HepG2 (cell line): ENCODE measurements around the gene MTSS2. TPM values are rescaled to one million over a fixed set of nuclear protein-coding genes. Genes with fewer than 3 reads are reported as not detected.

Source experiments
- ADNP ChIP-seq: sonication (generic); formaldehyde crosslinking; IDR thresholded peaks from 2 replicates; pipeline ENCODE4 v1.4.0; 2020; ENCODE audit warnings: missing genetic modification reagents
- ATF7 ChIP-seq, 2 experiments: fragments of 450-650 bp in 1 of 2; sonication (generic) in 1 of 2; formaldehyde crosslinking in 1 of 2; IDR thresholded peaks; 2 replicates each; pipeline versions ENCODE4 v1.4.0 to v1.6.1; 2016 to 2020; ENCODE audit warnings: antibody characterized with exemption in 1 of 2, mild to moderate bottlenecking in 1 of 2, missing genetic modification reagents in 1 of 2
- CBX1 ChIP-seq: IDR thresholded peaks from one replicate; pipeline ENCODE4 v1.6.1; 2016; ENCODE audit warnings: antibody characterized with exemption, low read depth
- CCDC6 ChIP-seq: sonication (generic); formaldehyde crosslinking; IDR thresholded peaks from 2 replicates; pipeline ENCODE4 v1.8.1; 2022; ENCODE audit warnings: mild to moderate bottlenecking, missing genetic modification reagents, moderate library complexity
- DPF2 ChIP-seq: sonication (generic); formaldehyde crosslinking; IDR thresholded peaks from 2 replicates; pipeline ENCODE4 v1.4.0; 2020; ENCODE audit warnings: mild to moderate bottlenecking, low read depth, missing genetic modification reagents, borderline replicate concordance
- HDAC6 ChIP-seq: fragments of 200-600 bp; sonication (generic); IDR thresholded peaks from 2 replicates; pipeline ENCODE4 v1.7.0; 2017; ENCODE audit warnings: mild to moderate bottlenecking, antibody characterized with exemption, low read length, low read depth
- KLF15 ChIP-seq: sonication (generic); formaldehyde crosslinking; IDR thresholded peaks from 2 replicates; pipeline ENCODE4 v1.8.1; 2023; ENCODE audit warnings: borderline replicate concordance, mild to moderate bottlenecking, inconsistent platforms, missing genetic modification reagents, mixed read lengths
- SRY ChIP-seq: sonication (generic); formaldehyde crosslinking; IDR thresholded peaks from 2 replicates; pipeline ENCODE4 v1.8.0; 2022; ENCODE audit warnings: mild to moderate bottlenecking, missing genetic modification reagents
- ZNF234 ChIP-seq: sonication (generic); formaldehyde crosslinking; conservative IDR thresholded peaks from 2 replicates; pipeline ENCODE4 v1.5.1; 2020; ENCODE audit warnings: mild to moderate bottlenecking, missing genetic modification reagents
- ZNF30 ChIP-seq: sonication (generic); formaldehyde crosslinking; IDR thresholded peaks from 2 replicates; pipeline ENCODE4 v1.5.0; 2020; ENCODE audit warnings: mild to moderate bottlenecking, missing genetic modification reagents
- ZNF614 ChIP-seq: IDR thresholded peaks from 2 replicates; pipeline ENCODE4 v1.6.1; 2018; ENCODE audit warnings: missing biosample characterization, missing genetic modification reagents, inconsistent platforms, borderline replicate concordance
- polyA plus RNA-seq, 8 experiments: library from polyadenylated mRNA; depleted of rRNA in 3 of 8; stranded (reverse) in 7 of 8; unstranded in 1 of 8; fragments of >200 nt; fragmentation: Illumina TruSeq in 4 of 8; extraction: Trizol in 4 of 8; gene quantifications; 2 replicates each; pipeline versions ENCODE4 v1.2.1 to v1.2.3, GENCODE V29; 2011 to 2016; ENCODE audit warnings: low read depth in 4 of 8, missing spikeins in 1 of 8, mixed read lengths in 1 of 8; ENCODE audit not compliant: insufficient read depth in 1 of 8
- total RNA-seq, 5 experiments: library from RNA; depleted of rRNA; stranded (reverse); fragments of >200 nt; fragmentation: Illumina TruSeq; extraction: Trizol; gene quantifications; 2 replicates each; pipeline ENCODE4 v1.2.3, GENCODE V29; 2016; ENCODE audit warnings: low read depth in 1 of 5
- TF ChIP-seq, protein P1 (sequence below): sonication (generic); formaldehyde crosslinking; IDR thresholded peaks from 2 replicates; pipeline ENCODE4 v1.5.0; 2020; ENCODE audit warnings: mild to moderate bottlenecking, missing genetic modification reagents, borderline replicate concordance
- TF ChIP-seq, protein P2 (sequence below): sonication (generic); formaldehyde crosslinking; IDR thresholded peaks from 2 replicates; pipeline ENCODE4 v1.4.0; 2020; ENCODE audit warnings: low read depth, missing genetic modification reagents
- TF ChIP-seq, protein P3 (sequence below): sonication (generic); formaldehyde crosslinking; IDR thresholded peaks from 2 replicates; pipeline ENCODE4 v1.5.1; 2020; ENCODE audit warnings: missing genetic modification reagents, mild to moderate bottlenecking, borderline replicate concordance

The MTSS2 gene
- total and polyA plus RNA-seq, 2 of the 13 experiments (the other 11 are each of a cell fraction or from before 2014, with no cell fraction given), result 132 to 242 TPM

DNA sequence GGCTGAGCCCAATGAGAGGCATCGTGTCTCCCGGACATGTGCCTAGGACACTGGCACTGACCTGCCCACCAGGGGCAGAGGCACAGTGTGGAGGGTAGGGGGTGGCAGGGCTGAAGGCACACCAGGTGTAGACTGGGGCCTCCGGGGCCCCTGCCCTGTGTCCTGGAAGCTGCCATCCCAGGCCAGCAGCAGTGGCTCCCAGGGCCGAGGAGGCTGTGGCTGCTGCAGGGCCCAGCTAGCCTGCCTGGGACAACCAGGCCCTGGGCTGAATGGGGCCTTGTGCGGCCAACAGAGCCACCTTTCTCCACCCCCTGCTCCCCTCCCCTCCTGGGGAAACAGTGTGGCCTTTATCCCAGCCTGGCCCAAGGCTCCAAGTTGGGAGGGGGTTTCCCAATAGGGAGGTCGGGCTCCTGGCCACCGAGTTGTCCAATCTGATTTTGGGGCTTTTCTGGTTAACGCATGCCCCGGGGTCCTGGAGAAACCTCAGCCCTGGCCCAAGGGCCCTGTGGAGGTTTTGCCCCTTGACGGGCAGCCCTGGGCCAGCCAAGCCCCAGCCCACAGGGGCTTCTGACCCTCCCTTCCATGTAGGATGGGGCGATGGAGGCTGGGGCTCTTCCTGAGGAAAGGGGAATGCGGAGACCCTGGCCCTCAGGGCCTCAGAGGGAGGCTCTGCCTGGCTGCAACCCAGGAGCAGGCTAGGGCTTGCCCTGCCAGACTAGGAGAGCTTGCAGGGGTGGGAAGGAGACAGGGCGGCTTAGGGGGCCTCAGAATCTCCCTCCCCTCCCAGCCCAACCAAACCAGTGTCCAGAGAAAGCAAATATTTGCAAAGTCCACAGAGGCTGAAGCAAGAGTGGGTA lies 4.2 kb downstream of the MTSS2 start (continued):
- TF ChIP-seq, protein P1, sequence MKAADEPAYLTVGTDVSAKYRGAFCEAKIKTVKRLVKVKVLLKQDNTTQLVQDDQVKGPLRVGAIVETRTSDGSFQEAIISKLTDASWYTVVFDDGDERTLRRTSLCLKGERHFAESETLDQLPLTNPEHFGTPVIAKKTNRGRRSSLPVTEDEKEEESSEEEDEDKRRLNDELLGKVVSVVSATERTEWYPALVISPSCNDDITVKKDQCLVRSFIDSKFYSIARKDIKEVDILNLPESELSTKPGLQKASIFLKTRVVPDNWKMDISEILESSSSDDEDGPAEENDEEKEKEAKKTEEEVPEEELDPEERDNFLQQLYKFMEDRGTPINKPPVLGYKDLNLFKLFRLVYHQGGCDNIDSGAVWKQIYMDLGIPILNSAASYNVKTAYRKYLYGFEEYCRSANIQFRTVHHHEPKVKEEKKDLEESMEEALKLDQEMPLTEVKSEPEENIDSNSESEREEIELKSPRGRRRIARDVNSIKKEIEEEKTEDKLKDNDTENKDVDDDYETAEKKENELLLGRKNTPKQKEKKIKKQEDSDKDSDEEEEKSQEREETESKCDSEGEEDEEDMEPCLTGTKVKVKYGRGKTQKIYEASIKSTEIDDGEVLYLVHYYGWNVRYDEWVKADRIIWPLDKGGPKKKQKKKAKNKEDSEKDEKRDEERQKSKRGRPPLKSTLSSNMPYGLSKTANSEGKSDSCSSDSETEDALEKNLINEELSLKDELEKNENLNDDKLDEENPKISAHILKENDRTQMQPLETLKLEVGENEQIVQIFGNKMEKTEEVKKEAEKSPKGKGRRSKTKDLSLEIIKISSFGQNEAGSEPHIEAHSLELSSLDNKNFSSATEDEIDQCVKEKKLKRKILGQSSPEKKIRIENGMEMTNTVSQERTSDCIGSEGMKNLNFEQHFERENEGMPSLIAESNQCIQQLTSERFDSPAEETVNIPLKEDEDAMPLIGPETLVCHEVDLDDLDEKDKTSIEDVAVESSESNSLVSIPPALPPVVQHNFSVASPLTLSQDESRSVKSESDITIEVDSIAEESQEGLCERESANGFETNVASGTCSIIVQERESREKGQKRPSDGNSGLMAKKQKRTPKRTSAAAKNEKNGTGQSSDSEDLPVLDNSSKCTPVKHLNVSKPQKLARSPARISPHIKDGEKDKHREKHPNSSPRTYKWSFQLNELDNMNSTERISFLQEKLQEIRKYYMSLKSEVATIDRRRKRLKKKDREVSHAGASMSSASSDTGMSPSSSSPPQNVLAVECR (CRISPR knock-in tag), result peak; percentile 64; the same call in 1 of the 2 replicates
- TF ChIP-seq SRY (CRISPR knock-in tag) (peak; percentile 26; the same call in 1 of the 2 replicates), DPF2 (CRISPR knock-in tag) (peak; percentile 73), KLF15 (CRISPR knock-in tag) (peak; percentile 67; the same call in 1 of the 2 replicates), ADNP (CRISPR knock-in tag) (0 out of 2 replicates have a peak, but pooled peaks have one; percentile 24), HDAC6 (no peak), ATF7 (IDR thresholded peaks at IDR 0.05) (no peak), ATF7 (CRISPR knock-in tag; IDR thresholded peaks at IDR 0.05) (peak; percentile 44; the same call in 1 of the 2 replicates), CCDC6 (CRISPR knock-in tag) (peak; percentile 82; the same call in 1 of the 2 replicates), CBX1 (no peak), ZNF614 (CRISPR knock-in tag) (peak; percentile 40; the same call in 1 of the 2 replicates), ZNF234 (CRISPR knock-in tag) (no peak), ZNF30 (CRISPR knock-in tag) (no peak)
- TF ChIP-seq, protein P2, sequence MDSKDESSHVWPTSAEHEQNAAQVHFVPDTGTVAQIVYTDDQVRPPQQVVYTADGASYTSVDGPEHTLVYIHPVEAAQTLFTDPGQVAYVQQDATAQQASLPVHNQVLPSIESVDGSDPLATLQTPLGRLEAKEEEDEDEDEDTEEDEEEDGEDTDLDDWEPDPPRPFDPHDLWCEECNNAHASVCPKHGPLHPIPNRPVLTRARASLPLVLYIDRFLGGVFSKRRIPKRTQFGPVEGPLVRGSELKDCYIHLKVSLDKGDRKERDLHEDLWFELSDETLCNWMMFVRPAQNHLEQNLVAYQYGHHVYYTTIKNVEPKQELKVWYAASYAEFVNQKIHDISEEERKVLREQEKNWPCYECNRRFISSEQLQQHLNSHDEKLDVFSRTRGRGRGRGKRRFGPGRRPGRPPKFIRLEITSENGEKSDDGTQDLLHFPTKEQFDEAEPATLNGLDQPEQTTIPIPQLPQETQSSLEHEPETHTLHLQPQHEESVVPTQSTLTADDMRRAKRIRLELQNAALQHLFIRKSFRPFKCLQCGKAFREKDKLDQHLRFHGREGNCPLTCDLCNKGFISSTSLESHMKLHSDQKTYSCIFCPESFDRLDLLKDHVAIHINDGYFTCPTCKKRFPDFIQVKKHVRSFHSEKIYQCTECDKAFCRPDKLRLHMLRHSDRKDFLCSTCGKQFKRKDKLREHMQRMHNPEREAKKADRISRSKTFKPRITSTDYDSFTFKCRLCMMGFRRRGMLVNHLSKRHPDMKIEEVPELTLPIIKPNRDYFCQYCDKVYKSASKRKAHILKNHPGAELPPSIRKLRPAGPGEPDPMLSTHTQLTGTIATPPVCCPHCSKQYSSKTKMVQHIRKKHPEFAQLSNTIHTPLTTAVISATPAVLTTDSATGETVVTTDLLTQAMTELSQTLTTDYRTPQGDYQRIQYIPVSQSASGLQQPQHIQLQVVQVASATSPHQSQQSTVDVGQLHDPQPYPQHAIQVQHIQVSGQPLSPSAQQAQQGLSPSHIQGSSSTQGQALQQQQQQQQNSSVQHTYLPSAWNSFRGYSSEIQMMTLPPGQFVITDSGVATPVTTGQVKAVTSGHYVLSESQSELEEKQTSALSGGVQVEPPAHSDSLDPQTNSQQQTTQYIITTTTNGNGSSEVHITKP (CRISPR knock-in tag), result peak; percentile 85
- TF ChIP-seq, protein P3, sequence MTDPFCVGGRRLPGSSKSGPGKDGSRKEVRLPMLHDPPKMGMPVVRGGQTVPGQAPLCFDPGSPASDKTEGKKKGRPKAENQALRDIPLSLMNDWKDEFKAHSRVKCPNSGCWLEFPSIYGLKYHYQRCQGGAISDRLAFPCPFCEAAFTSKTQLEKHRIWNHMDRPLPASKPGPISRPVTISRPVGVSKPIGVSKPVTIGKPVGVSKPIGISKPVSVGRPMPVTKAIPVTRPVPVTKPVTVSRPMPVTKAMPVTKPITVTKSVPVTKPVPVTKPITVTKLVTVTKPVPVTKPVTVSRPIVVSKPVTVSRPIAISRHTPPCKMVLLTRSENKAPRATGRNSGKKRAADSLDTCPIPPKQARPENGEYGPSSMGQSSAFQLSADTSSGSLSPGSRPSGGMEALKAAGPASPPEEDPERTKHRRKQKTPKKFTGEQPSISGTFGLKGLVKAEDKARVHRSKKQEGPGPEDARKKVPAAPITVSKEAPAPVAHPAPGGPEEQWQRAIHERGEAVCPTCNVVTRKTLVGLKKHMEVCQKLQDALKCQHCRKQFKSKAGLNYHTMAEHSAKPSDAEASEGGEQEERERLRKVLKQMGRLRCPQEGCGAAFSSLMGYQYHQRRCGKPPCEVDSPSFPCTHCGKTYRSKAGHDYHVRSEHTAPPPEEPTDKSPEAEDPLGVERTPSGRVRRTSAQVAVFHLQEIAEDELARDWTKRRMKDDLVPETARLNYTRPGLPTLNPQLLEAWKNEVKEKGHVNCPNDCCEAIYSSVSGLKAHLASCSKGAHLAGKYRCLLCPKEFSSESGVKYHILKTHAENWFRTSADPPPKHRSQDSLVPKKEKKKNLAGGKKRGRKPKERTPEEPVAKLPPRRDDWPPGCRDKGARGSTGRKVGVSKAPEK (CRISPR knock-in tag), result peak; percentile 19; the same call in 1 of the 2 replicates
